AG09319 (cell line): ENCODE data around the gene GATAD1.
"Not testable (repeated sequence)": the region's sequence is repeated elsewhere in the genome, so short reads cannot be mapped to it uniquely, and the experiment has no call there.

ENCODE experiments used
- DNase-seq: peaks from one replicate; pipeline ENCODE4 v3.0.0-alpha.2; 2010; ENCODE audit warnings: low read depth; ENCODE audit errors: extremely low read depth
- CTCF ChIP-seq: IDR thresholded peaks from 2 replicates; pipeline ENCODE4 v1.5.1; 2011; ENCODE audit warnings: low read depth, mild to moderate bottlenecking, inconsistent platforms, low read length, moderate library complexity

GATAD1 gene

DNA sequence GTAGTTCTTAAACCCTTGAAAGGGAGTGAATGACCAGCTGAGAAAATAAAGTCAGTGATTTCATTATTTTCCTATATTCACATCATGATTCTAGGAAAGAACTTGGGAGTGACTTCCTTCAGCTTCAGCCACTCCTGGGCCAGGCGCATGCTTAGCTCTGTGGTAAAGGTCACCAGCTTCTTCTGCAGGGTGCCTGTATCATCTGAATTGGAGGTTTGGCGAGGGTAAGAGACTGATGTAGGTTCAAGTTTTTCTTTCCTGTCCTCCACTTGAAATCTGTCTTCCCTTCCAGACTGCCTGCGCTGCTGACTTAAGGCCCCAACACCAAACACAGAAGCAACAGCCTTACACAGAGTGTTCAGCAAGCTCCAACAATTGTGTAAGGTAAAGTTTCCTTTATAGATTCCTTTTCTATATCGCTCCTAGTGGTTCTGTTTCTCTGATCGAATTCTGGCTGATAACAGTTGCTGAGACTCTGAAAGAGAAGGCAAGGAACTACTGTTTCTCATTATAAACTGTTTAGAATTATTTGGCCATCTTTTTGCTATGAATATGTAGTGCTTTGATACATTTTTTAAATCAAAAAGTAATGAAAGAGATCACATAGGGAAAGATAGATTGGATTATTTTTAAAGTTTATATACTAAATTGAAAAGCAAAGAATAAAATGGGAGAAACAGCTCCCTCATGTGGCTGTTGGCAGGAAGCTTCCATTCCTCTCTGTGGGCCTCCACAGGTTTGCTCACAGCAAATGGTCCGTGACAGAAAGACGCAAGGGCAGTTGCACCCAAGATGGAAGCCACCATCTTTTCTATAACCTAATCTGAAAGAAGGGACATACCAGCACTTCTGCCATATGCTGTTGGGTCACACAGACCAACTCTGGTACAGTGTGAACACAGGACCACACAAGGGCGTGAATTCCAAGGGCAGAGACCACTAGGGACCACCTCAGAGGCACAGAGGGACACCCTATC is 14.0 kb downstream of the GATAD1 start:
- TF ChIP-seq CTCF: peak; percentile 80
- DNase-seq: no peak

DNA sequence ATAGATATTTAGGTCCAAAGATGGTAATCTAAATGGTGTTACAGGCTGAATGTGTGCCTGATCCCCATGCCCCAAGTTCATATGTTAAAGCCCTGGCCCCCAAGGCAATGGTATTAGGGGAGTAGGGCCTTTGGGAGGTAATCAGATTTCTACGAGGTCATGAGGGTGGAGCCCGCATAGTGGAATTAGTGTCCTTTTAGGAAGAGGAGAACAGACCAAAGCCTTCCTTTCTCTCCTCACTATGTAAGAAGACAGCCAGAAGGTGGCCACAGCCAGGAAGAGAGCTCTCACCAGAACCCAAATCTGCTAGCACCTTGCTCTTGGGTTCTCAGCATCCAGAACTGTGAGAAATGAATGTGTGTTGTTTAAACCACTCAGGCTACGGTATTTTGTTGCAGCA is 15.3 kb downstream of the GATAD1 start:
- no peak for DNase-seq
- no peak for TF ChIP-seq CTCF

DNA sequence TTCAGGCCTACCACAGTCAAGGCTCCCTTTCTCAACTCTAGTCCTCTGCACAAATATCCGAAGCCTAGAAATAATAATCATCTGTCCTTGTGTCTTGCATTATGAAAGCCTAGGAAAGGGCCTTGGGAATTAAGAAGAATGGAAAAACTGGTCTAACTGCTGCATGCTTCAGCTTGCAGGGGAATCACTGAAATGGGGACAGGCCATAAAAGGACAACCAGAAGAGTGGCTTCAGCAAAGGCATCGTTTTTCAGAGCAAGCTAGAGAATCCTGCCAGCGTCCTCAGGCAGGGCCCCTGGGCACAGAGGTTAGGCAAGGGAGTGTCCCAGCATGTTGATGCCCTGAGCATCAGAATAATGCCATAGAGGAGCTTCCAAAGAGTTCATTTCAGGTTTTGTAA is 17.2 kb downstream of the GATAD1 start:
- DNase-seq: no peak

GRCh38 chr7:92466682-92467081 is 19.4 kb downstream of the GATAD1 start:
- no peak for DNase-seq
- TF ChIP-seq CTCF: no peak

More for the DNA sequence above, 17.2 kb downstream of the GATAD1 start:
- no peak for TF ChIP-seq CTCF

- DNase-seq: not testable (repeated sequence)
Measured at GRCh38 chr7:92468589-92468988, 21.3 kb downstream of the GATAD1 start.

- not testable (repeated sequence) for DNase-seq
Measured at GRCh38 chr7:92473989-92474388, 26.7 kb downstream of the GATAD1 start.

GRCh38 chr7:92475261-92475770 is 28.0 kb downstream of the GATAD1 start:
- DNase-seq: not testable (repeated sequence)

DNA sequence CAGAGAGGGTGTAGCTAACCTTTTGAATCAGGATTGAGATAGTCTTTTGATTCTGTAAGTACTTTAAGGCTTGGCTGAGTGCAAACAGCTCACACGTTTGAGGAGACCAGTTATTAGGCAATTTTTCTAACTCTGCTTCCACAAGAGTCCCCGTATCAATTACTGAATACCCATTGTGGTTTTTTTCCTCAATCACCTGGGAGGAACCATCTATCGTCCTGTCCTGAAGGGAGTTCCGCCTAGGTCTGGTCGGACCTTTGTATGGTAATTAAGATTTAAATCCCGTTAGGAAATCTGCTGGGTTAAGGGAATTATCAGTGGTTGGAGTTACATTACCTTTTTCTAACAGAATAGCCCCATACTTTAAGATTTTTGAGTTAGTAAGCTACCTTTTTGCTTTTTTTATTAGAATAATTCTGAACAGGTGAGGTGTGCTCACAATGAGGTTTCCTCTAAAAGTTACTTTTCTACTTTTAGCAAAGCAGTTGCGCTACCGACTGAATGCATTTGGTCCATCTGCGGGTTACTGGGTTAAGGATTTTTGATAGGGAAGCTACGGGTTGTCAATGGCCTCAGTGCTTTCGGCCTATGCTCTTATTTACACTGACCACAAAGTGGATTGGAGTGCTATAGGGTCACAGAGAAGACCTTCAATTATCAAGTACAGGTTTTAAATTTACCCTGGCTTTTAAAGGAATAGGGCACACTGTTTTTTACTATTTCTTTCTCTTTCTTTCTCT is 28.7 kb downstream of the GATAD1 start:
- DNase-seq: not testable (repeated sequence)

DNA sequence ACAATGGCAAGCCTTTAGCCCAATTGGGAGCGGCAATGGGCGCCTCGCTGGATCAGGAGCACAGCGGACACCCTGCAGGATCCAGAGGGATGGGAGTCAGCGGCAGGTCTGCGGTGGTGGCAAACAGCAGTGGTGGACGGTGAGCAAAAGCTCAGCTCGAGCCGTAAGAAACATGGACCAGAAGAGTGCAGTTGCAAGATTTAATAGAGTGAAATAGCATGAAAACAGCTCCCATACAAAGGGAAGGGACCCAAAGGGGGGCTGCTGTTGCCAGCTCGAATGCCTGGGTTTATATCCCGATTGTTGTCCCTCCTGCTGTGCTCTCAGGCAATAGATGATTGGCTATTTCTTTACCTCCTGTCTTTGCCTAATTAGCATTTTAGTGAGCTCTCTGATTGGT is 30.4 kb downstream of the GATAD1 start, which contains the start of gene ERVW-1:
Gene ERVW-1, minus strand, starts transcription at position 266 of the 400 bp plus-strand sequence. CDS start 7,565 bp downstream, outside the sequence.
- DNase-seq: not testable (repeated sequence)

DNA sequence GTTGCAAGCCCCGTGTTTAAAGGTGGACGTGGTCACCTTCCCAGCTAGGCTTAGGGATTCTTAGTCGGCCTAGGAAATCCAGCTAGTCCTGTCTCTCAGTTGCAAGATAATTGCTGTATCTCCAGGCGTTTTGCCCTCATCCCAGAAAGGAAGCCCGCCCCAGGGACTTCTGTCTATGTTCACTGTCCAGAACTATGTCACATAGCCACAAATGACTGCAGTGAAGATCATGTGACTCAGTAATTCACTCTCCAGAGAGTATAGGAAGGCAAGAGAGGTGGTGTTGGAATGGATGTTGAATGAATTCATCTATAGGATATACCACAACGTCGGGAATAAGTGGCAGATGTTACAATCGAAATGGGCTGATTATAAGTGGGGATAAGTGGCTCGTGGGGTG is 30.8 kb downstream of the GATAD1 start:
- no peak for TF ChIP-seq CTCF
- DNase-seq: no peak
